Smooth muscle cell of trachea (primary cell): Measurements from ENCODE around the gene RAD9B. TPM values are rescaled to one million over a fixed set of nuclear protein-coding genes. Genes with fewer than 3 reads are reported as not detected.

Experiments
- total RNA-seq: library from RNA; depleted of rRNA; stranded (reverse); fragments of >200 nt; gene quantifications from 2 replicates; pipeline ENCODE4 v1.2.1, GENCODE V29; 2014

The RAD9B gene
- total RNA-seq: 0.29 and 0.83 TPM in 2 replicates

DNA sequence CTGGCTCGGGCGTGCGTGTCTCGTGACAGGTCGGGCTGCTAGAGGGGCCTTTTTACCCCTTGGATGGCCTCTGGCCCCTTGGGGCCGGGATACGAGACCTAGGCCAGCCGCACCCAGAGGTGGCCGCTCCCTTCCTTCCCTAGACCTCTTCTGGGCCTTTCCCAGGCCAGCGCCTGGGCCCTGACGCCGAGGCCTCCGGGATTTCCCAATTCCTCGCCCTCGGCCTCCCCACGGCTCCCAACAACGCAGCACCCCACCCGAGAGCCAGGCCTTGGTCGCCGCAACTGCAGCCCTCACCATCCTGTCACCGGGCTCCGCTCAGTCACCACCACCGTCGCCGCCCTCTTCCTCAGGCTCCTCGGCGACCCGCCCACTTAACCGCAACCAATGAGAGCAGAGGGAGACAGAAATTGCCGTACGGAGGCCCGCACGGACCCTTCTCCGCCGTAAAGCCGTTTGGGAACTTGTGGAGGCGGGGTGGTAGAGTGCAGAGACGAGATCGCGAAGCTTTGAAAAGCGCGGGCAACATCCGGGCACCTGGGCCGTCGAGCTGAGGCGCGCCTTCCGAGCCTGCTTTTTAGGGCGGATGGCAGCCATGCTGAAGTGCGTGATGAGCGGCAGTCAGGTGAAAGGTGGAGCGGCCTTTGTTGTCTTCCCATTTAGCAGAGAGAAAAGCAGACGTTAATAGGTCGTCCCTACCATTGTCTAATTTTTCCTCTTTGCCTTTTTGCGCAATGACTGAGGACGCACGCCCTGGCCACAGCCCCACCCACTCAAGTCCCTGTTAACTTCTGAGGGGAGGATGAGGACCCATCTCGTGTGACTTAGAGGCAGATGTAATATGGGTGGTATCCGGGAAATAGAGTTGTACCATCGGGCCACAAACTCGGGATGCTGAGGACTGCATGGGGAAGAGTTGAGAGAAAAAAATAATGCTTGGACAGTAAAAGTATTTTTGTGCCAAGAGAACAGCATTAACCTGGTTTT lies at the start of gene RAD9B, which contains the start of gene VPS29:
TSS of gene RAD9B (plus strand) at position 580 of the 987 bp plus-strand sequence. CDS start at position 587, 7 bp downstream.
TSS of gene VPS29 (minus strand) at position 360 of the 987 bp plus-strand sequence. CDS start at position 300, 60 bp downstream.

GRCh38 chr12:110468214-110469048 lies 33.7 kb upstream of the RAD9B start, which contains the start of the genes FAM216A and GPN3:
FAM216A (plus strand) TSS chr12:110468845; CDS start chr12:110468876, 31 bp downstream.
GPN3 (minus strand) TSS chr12:110468257; CDS start chr12:110468203, 54 bp downstream.

Other genes starting within 250 kb of the RAD9B start
- 140 and 144 TPM in 2 replicates for gene ATP2A2, start 221.1 kb upstream of the RAD9B start, total RNA-seq
- 40.0 and 56.6 TPM in 2 replicates for gene ANAPC7, start 98.6 kb upstream of the RAD9B start, total RNA-seq
- 249 and 353 TPM in 2 replicates for gene ARPC3, start 52.0 kb upstream of the RAD9B start, total RNA-seq
- 12.7 and 24.0 TPM in 2 replicates for gene GPN3, start 34.1 kb upstream of the RAD9B start, total RNA-seq
- gene FAM216A, start 33.5 kb upstream of the RAD9B start, total RNA-seq: 10.3 and 12.4 TPM in 2 replicates
- gene VPS29, start 220 bp upstream of the RAD9B start, total RNA-seq: 55.1 and 110 TPM in 2 replicates
- gene PPTC7, start 81.0 kb downstream of the RAD9B start, total RNA-seq: 7.1 and 7.3 TPM in 2 replicates
- gene TCTN1, start 111.8 kb downstream of the RAD9B start, total RNA-seq: 29.1 and 37.7 TPM in 2 replicates
- gene HVCN1, start 186.8 kb downstream of the RAD9B start, total RNA-seq: 4.1 and 10.1 TPM in 2 replicates
- 91.5 and 166 TPM in 2 replicates for gene PPP1CC, start 240.6 kb downstream of the RAD9B start, total RNA-seq